ENCODE results near the gene STXBP6.

- TF ChIP-seq CTCF (IDR thresholded peaks at IDR 0.05): no peak
- no peak for TF ChIP-seq POLR2A (IDR thresholded peaks at IDR 0.05)
Observed at GRCh38 chr14:24935796-24936195, 114.2 kb downstream of the STXBP6 start.
